NCI-H748 (cell line): Measurements from ENCODE around the gene DYNLRB1.
"Not testable (repeated sequence)": the region's sequence is repeated elsewhere in the genome, so short reads cannot be mapped to it uniquely, and the experiment has no call there.

Experiments used
- DNase-seq: peaks from one replicate; lab custom pipeline; 2025; ENCODE audit not compliant: unreplicated experiment; lab: John Stamatoyannopoulos, UW

The DYNLRB1 gene

GRCh38 chr20:34516247-34517113, at the start of gene DYNLRB1:
Gene DYNLRB1, plus strand, starts transcription at chr20:34516422. Its CDS starts 37 bp downstream, at chr20:34516459.
- DNase-seq, result peak; percentile 98

DNA sequence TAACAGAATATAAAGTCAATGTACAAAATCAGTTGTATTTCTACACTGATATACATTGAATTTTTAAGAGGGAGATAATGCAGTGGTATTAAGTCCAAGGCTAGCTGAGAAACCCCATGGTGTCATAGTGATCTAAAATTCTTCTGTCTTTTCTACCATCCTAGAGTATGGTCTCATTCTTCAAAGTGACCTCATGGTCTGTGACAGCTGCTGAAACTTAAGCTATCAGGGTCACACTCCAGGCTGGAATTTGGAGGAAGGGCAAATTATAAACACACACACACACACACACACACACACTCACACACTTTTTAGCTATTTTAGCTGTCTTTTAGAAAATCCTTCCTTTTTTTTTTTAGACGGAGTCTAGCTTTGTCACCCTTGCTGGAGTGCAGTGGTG, 47.3 kb upstream of the DYNLRB1 start:
- no peak for DNase-seq

GRCh38 chr20:34472246-34472925, 43.8 kb upstream of the DYNLRB1 start:
- DNase-seq, result no peak

GRCh38 chr20:34473262-34473883, 42.8 kb upstream of the DYNLRB1 start:
- peak; percentile 19 for DNase-seq

- peak; percentile 11 for DNase-seq
Observed at GRCh38 chr20:34475979-34476736, 40.1 kb upstream of the DYNLRB1 start.

DNA sequence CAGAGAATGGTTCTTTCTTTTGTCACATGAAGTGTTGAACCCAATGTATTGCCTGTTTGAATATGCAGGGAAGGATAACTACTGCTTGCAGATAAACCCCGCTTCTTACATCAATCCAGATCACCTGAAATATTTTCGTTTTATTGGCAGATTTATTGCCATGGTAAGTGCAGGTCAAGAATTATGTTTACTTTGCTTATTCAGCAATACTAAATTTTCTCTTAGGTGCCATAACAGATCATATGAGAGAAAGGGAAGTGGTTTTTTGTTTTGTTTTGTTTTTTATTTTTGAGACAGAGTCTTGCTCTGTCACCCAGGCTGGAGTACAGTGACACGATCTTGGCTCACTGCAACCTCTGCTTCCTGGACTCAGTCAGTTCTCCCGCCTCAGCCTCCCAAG, 36.6 kb upstream of the DYNLRB1 start:
- no peak for DNase-seq

DNA sequence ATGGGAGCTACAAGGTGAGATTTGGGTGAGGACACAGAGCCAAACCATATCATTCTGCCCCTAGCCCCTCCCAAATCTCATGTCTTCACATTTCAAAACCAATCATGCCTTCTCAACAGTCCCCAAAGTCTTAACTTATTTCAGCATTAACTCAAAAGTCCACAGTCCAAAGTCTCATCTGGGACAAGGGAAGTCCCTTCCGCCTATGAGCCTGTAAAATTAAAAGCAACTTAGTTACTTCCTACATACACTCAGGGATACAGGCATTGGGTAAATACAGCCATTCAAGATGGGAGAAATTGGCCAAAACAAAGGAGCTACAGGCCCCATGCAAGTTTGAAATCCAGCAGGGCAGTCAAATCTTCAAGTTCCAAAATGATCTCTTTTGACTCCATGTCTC, 34.1 kb upstream of the DYNLRB1 start:
- DNase-seq, result not testable (repeated sequence)

- DNase-seq, result not testable (repeated sequence)
Observed at GRCh38 chr20:34483585-34484220, 32.5 kb upstream of the DYNLRB1 start.

DNA sequence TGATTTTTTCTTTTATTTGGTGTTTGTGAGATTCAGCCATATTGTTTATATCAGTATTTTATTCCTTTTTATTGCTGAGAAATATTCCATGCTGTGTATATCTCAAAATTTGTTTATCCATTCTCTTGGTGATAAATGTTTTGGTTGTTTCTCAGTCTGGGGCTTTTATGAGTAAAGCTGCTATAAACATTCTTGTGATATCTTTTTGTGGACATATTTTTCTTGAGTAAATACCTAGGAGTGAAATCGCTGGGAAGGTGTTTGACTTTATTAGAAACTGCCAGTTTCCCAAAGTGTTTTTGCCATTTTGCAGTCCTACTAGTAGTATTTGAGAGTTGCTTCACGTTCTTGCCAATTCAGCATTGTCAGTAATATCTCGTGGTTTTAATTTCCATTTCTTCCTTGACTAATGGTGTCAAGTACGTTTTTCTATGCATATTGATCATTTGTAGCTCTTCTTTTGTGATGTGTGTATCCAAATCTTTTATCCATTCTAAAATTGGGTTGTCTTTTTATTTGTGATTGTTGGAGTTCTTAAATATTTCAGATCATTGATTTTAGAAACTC, 31.1 kb upstream of the DYNLRB1 start:
- no peak for DNase-seq

- no peak for DNase-seq
Observed at GRCh38 chr20:34491226-34491931, 24.8 kb upstream of the DYNLRB1 start.

DNA sequence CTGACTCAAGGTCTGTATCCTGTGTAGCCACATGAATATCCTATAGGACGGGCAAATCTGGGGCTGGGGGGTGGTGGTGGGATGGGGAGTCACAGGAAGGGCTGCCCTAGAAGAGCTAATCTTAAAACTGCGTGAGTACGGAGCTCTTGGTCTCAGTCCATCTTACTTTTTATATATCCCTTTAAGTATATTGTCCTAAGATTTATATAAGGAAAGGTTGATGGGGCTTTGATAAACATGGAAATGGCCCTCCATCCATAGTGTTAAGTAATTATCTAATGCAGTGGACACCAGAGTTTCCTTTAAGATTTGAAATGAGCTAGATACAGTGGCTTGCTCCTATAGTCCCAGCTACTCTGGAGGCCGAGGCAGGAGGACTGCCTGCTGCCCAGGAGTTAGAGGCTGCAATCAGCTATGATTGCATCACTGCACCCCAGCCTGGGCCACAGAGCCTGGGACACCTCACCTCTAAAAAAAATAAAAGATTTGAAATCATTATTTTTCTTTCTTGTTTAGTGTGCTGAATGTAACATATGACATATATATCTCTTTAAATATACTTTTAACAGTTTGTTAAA, 24.2 kb upstream of the DYNLRB1 start:
- no peak for DNase-seq

GRCh38 chr20:34493646-34494045, 22.6 kb upstream of the DYNLRB1 start:
- DNase-seq, result no peak

- no peak for DNase-seq
Observed at GRCh38 chr20:34495307-34495706, 20.9 kb upstream of the DYNLRB1 start.

- no peak for DNase-seq
Observed at GRCh38 chr20:34495916-34496315, 20.3 kb upstream of the DYNLRB1 start.

GRCh38 chr20:34497596-34497995, 18.6 kb upstream of the DYNLRB1 start:
- DNase-seq, result not testable (repeated sequence)

DNA sequence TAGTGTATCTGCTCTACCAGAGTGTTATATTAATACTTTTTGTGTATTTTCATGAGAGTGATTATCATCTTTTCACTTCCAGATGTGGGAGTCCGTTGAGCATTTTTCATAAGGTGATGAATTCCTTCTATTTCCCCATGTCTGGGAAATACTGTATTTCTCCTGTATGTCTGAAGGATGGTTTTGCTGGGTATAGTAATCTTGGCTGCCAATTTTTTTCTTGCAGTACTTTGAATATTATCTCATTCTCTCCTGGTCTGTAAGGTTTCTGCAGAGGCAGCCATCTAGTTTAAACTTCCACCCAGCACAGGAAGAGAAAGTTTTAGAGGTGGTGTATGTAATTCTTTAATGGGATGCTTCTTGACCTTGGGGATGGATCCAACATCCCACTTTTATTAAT, 15.4 kb upstream of the DYNLRB1 start:
- no peak for DNase-seq

DNA sequence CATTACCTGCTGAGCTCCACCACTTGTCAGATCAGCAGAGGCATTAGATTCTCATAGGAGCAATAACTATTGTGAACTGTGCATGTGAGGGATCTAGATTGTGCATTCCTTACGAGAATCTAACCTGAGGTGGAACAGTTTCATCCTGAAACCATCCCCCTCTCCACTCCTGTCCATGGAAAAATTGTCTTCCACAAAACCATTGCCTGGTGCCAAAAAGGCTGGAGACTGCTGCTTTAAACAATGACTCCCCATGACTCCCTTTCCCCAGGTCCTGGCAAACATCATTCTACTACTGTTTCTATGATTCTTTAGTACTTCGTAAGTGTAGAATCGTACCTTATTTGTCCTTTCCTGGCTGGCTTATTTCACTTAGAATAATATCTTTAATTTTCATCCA, 9.7 kb upstream of the DYNLRB1 start:
- no peak for DNase-seq

GRCh38 chr20:34507702-34508413, 8.4 kb upstream of the DYNLRB1 start:
- no peak for DNase-seq

DNA sequence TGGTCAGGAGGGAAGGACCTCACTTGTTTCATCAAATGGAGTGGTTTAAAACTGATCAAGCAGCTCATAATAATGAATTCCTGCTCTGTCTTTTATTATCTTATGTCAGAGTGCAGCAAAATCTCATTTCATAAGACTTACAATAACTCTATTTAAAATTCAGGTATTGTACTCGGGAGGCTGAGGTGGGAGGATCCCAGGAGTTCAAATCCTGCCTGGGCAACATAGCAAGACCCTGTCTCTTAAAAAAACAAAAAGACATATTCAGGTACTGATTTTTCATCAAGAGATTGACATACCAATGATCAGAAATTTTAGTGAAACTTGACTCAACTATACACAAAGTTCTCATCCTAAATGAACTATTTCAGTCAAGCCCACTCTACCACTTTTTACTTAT, 5.6 kb upstream of the DYNLRB1 start:
- no peak for DNase-seq
